Mesenchymal stem cell (in vitro differentiated cells and primary cell): ENCODE data around the gene DSCAML1.
A peak's percentile ranks its signal among the peaks of the same experiment; 100 is the strongest.
"Not testable (repeated sequence)": the region's sequence is repeated elsewhere in the genome, so short reads cannot be mapped to it uniquely, and the experiment has no call there.

Experiments used
- DNase-seq: peaks from one replicate; pipeline ENCODE4 v3.0.0-alpha.2; 2013
- H2AFZ ChIP-seq: one replicate; pipeline ENCODE4 v1.6.1; 2013; ENCODE audit warnings: low read depth, mild to moderate bottlenecking, control low read depth, inconsistent platforms, low read length, moderate library complexity
- H2AK5ac ChIP-seq: 2 replicates; pipeline ENCODE4 v1.6.1; 2013; ENCODE audit warnings: low read length, moderate library complexity, mild to moderate bottlenecking, inconsistent platforms; ENCODE audit not compliant: severe bottlenecking
- H2BK120ac ChIP-seq: one replicate; pipeline ENCODE4 v1.6.1; 2013; ENCODE audit warnings: low read depth, mild to moderate bottlenecking, inconsistent platforms, low read length, moderate library complexity
- H2BK12ac ChIP-seq, 2 experiments: one replicate each; pipeline ENCODE4 v1.6.1; 2013; ENCODE audit warnings: inconsistent platforms in 2 of 2, low read length in 2 of 2, mild to moderate bottlenecking in 2 of 2, moderate library complexity in 2 of 2, control low read depth in 1 of 2
- H2BK15ac ChIP-seq: one replicate; pipeline ENCODE4 v1.6.1; 2013; ENCODE audit warnings: mild to moderate bottlenecking, low read depth, inconsistent platforms; ENCODE audit not compliant: poor library complexity, severe bottlenecking
- H2BK5ac ChIP-seq: 2 replicates; pipeline ENCODE4 v1.6.1; 2013; ENCODE audit warnings: low read depth, mild to moderate bottlenecking, low read length, control low read depth, inconsistent platforms; ENCODE audit not compliant: poor library complexity, severe bottlenecking
- H3K14ac ChIP-seq, 2 experiments: one replicate each; pipeline ENCODE4 v1.6.1; 2013; ENCODE audit warnings: inconsistent platforms in 2 of 2, low read length in 2 of 2, control low read depth in 1 of 2, mild to moderate bottlenecking in 1 of 2, moderate library complexity in 1 of 2
- H3K18ac ChIP-seq, 2 experiments: one replicate each; pipeline ENCODE4 v1.6.1; 2013; ENCODE audit warnings: inconsistent platforms in 2 of 2, low read length in 2 of 2, control low read depth in 1 of 2, low read depth in 1 of 2, mild to moderate bottlenecking in 1 of 2
- H3K23ac ChIP-seq, 2 experiments: one replicate each; pipeline ENCODE4 v1.6.1; 2013; ENCODE audit warnings: inconsistent platforms in 2 of 2, low read length in 2 of 2, mild to moderate bottlenecking in 2 of 2, moderate library complexity in 2 of 2, control low read depth in 1 of 2
- H3K27ac ChIP-seq: 2 replicates; pipeline ENCODE4 v1.5.1; 2013; ENCODE audit warnings: mild to moderate bottlenecking, moderate library complexity, low read length, control low read depth, inconsistent platforms; ENCODE audit not compliant: poor library complexity, severe bottlenecking
- H3K27me3 ChIP-seq, 2 experiments: 2 replicates each; pipeline versions ENCODE4 v1.6.1 to v1.7.0; 2013; ENCODE audit warnings: low read length in 2 of 2, mild to moderate bottlenecking in 2 of 2, moderate library complexity in 2 of 2, control low read depth in 1 of 2, inconsistent platforms in 1 of 2; ENCODE audit not compliant: control insufficient read depth in 1 of 2, insufficient read depth in 1 of 2
- H3K36me3 ChIP-seq, 2 experiments: 2 replicates each; pipeline versions ENCODE4 v1.6.1 to v1.7.0; 2013; ENCODE audit warnings: low read length in 2 of 2, control low read depth in 1 of 2, inconsistent platforms in 1 of 2, low read depth in 1 of 2, mild to moderate bottlenecking in 1 of 2; ENCODE audit not compliant: insufficient read depth in 2 of 2, control insufficient read depth in 1 of 2
- H3K4ac ChIP-seq, 2 experiments: one replicate each; pipeline ENCODE4 v1.6.1; 2013; ENCODE audit warnings: inconsistent platforms in 2 of 2, low read length in 2 of 2, mild to moderate bottlenecking in 2 of 2, moderate library complexity in 2 of 2, control low read depth in 1 of 2, low read depth in 1 of 2
- H3K4me1 ChIP-seq: 2 replicates; pipeline ENCODE4 v1.6.1; 2013; ENCODE audit warnings: low read depth, low read length, control low read depth; ENCODE audit not compliant: control insufficient read depth, insufficient read depth
- H3K4me2 ChIP-seq: 2 replicates; pipeline ENCODE4 v1.6.1; 2013; ENCODE audit warnings: low read length, mild to moderate bottlenecking, inconsistent platforms; ENCODE audit not compliant: poor library complexity, severe bottlenecking
- H3K4me3 ChIP-seq, 2 experiments: 2 replicates each; pipeline versions ENCODE4 v1.5.1 to v1.7.0; 2013; ENCODE audit warnings: low read length in 2 of 2, mild to moderate bottlenecking in 2 of 2, control low read depth in 1 of 2, low read depth in 1 of 2; ENCODE audit not compliant: insufficient read depth in 1 of 2
- H3K79me1 ChIP-seq: replicated peaks from 2 replicates; pipeline ENCODE4 v1.6.1; 2013; ENCODE audit warnings: mild to moderate bottlenecking, control low read depth, low read length, inconsistent platforms; ENCODE audit not compliant: poor library complexity, severe bottlenecking
- H3K9ac ChIP-seq: 2 replicates; pipeline ENCODE4 v1.7.0; 2013; ENCODE audit warnings: mild to moderate bottlenecking, low read length, moderate library complexity
- H3K9me3 ChIP-seq: 2 replicates; pipeline ENCODE4 v1.7.0; 2013; ENCODE audit warnings: mild to moderate bottlenecking, low read length; ENCODE audit not compliant: control insufficient read depth
- H4K8ac ChIP-seq: one replicate; pipeline ENCODE4 v1.6.1; 2013; ENCODE audit warnings: inconsistent platforms, mild to moderate bottlenecking, low read length, moderate library complexity
- H4K91ac ChIP-seq: one replicate; pipeline ENCODE4 v1.6.1; 2013; ENCODE audit warnings: mild to moderate bottlenecking, low read length, inconsistent platforms
- WGBS: methylation state at CpG from one replicate; pipeline ENCODE4 v1.1.7; 2013; ENCODE audit warnings: mixed read lengths; 5-methylcytosine and 5-hydroxymethylcytosine counted together

Gene DSCAML1

DNA sequence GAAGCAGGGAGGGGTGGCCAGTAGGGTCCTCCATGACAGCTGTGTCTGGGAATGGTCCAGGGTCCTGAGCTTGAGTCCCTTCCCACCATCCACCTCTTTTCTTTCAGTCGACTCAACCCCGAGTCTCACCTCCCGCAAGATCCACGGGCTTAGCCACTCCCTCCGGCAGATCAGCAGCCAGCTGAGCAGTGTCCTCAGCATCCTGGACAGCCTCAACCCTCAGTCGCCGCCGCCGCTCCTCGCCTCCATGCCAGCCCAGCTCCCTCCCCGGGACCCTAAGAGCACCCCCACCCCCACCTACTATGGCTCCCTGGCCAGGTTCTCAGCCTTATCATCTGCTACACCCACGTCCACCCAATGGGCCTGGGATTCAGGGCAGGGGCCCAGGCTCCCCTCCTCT, 387.5 kb downstream of the DSCAML1 start:
- H3K14ac ChIP-seq: no peak overlapping the region
- H3K23ac ChIP-seq: no peak overlapping the region
- H3K18ac ChIP-seq: no peak overlapping the region
- H4K8ac ChIP-seq: no peak overlapping the region
- peaks cover 6% of the 10 kb centered on the region for H3K4me1 ChIP-seq
- H3K9ac ChIP-seq: no peak overlapping the region
- no peak overlapping the region for H2AK5ac ChIP-seq
- H2AFZ ChIP-seq: no peak overlapping the region
- H2BK15ac ChIP-seq: no peak overlapping the region
- no peak overlapping the region for H3K4me2 ChIP-seq
- no peak overlapping the region for H3K4ac ChIP-seq
- WGBS: 97% methylated on average over 12 of the region's 12 CpGs
- no peak overlapping the region for H3K27ac ChIP-seq
- no peak overlapping the region for H2BK12ac ChIP-seq
- H3K79me1 ChIP-seq: no peaks in the 10 kb centered on the region
- no peak overlapping the region for H4K91ac ChIP-seq
- no peak for DNase-seq
- no peak overlapping the region for H3K4me3 ChIP-seq
- H3K27me3 ChIP-seq: no peaks in the 10 kb centered on the region
- H3K9me3 ChIP-seq: peaks cover 17% of the 10 kb centered on the region
- H2BK120ac ChIP-seq: no peak overlapping the region
- H3K36me3 ChIP-seq: peaks cover 63 to 84% of the 10 kb centered on the region in 2 experiments
- H2BK5ac ChIP-seq: no peak overlapping the region

DNA sequence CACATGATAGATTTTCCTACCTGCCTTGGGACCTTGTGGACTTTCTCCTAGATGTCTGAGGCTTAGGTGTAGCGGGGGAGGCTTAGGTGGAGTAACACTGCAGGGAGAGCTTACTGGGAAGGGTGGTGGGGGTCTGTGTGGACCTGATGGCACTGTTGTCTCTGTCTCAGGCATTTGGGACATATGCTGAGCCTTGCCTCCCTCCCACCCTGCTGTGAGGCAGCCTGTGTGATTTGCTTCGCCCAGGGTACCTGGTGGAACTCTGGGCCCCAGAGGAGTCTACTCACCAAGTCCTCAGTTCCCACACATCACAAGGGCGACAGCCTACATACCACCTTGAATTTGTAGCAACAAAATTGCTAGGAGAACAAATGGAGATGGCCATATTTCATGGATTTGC, 388.7 kb downstream of the DSCAML1 start:
- Histone ChIP-seq H3K23ac (peak overlapping the region in 1 of 2 experiments; percentile 14), H3K9me3 (peaks cover 17% of the 10 kb centered on the region), H2AK5ac (no peak overlapping the region), H2BK120ac (no peak overlapping the region), H2BK5ac (no peak overlapping the region), H3K27ac (no peak overlapping the region), H2AFZ (no peak overlapping the region), H3K36me3 (peaks cover 63 to 87% of the 10 kb centered on the region in 2 experiments), H3K9ac (no peak overlapping the region), H3K27me3 (no peaks in the 10 kb centered on the region), H4K91ac (no peak overlapping the region), H3K79me1 (no peaks in the 10 kb centered on the region), H3K4ac (no peak overlapping the region), H3K4me3 (no peak overlapping the region), H3K14ac (no peak overlapping the region), H3K4me1 (peaks cover 6% of the 10 kb centered on the region), H3K18ac (no peak overlapping the region), H4K8ac (no peak overlapping the region), H3K4me2 (no peak overlapping the region), H2BK12ac (no peak overlapping the region), H2BK15ac (no peak overlapping the region)
- DNase-seq: no peak
- WGBS: 90% methylated on average over 2 of the region's 3 CpGs

DNA sequence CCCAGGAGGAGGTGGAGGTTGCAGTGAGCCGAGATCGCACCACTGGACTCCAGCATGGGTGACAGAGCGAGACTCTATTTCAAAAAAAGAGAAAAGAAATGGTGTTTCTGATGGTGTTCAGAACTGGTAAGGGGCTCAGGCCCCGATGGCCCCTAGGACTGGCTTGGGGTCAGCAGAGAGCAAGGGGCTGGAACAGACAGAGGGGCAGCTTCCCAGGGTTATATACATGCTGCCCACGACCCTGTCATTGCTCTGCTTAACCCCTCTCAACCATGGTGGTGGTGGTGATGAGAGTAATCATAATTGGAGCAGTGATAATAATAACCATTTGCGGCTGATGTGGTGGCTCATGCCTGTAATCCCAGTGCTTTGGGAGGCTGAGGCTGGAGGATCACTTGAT, 390.0 kb downstream of the DSCAML1 start:
- Histone ChIP-seq H3K27me3 (no peaks in the 10 kb centered on the region), H3K4me3 (no peak overlapping the region), H2BK5ac (no peak overlapping the region), H2AFZ (no peak overlapping the region), H3K14ac (no peak overlapping the region), H3K23ac (no peak overlapping the region), H2BK15ac (no peak overlapping the region), H3K4me2 (no peak overlapping the region), H3K27ac (no peak overlapping the region), H4K91ac (no peak overlapping the region), H3K4me1 (peaks cover 6% of the 10 kb centered on the region), H3K18ac (no peak overlapping the region), H2AK5ac (no peak overlapping the region), H3K4ac (no peak overlapping the region), H3K36me3 (peaks cover 55 to 80% of the 10 kb centered on the region in 2 experiments), H3K9me3 (peaks cover 17% of the 10 kb centered on the region), H2BK12ac (no peak overlapping the region), H4K8ac (no peak overlapping the region), H3K79me1 (no peaks in the 10 kb centered on the region), H2BK120ac (no peak overlapping the region), H3K9ac (no peak overlapping the region)
- DNase-seq: no peak
- 94% methylated on average over 4 of the region's 6 CpGs for whole genome bisulfite sequencing

DNA sequence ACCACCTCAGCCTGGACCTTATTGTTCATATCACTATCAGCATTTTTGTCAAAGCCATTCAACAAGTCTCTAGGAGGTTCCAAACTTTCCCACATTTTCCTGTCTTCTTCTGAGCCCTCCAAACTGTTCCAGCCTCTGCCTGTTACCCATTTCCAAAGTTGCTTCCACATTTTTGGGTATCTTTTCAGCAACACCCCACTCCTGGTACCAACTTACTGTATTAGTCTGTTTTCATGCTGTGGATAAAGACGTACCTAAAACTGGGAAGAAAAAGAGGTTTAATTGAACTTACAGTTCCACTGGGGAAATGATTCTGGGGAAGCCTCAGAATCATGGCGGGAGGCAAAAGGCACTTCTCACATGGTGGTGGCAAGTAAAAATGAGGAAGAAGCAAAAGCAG, 391.1 kb downstream of the DSCAML1 start:
- not testable (repeated sequence) for H2AFZ ChIP-seq, H3K79me1 ChIP-seq, H2BK5ac ChIP-seq, H3K4me2 ChIP-seq, H2AK5ac ChIP-seq, H3K27ac ChIP-seq, H2BK120ac ChIP-seq, H2BK15ac ChIP-seq, H4K91ac ChIP-seq, H3K4me3 ChIP-seq, H4K8ac ChIP-seq, H2BK12ac ChIP-seq, H3K4me1 ChIP-seq, H3K18ac ChIP-seq, H3K23ac ChIP-seq, H3K9ac ChIP-seq, H3K4ac ChIP-seq, DNase-seq, H3K27me3 ChIP-seq, H3K14ac ChIP-seq
- WGBS: 100% methylated on average over 2 of the region's 2 CpGs
- H3K36me3 ChIP-seq: peaks cover 44 to 71% of the 10 kb centered on the region in 2 experiments
- peaks cover 17% of the 10 kb centered on the region for H3K9me3 ChIP-seq
